Esophagus (tissue), 2 donors: ENCODE measurements around the gene CD69. TPM values are rescaled to one million over a fixed set of nuclear protein-coding genes. Genes with fewer than 3 reads are reported as not detected.

ENCODE experiments used
- H3K27ac ChIP-seq, 2 donors: one replicate each; pipeline ENCODE4 v1.5.1; 2013; ENCODE audit warnings: low read depth in 2 of 2, mild to moderate bottlenecking in 2 of 2, inconsistent platforms in 1 of 2, low read length in 1 of 2, moderate library complexity in 1 of 2
- H3K27me3 ChIP-seq, 2 donors: one replicate each; pipeline ENCODE4 v1.6.1; 2013; ENCODE audit warnings: low read length in 2 of 2, control low read depth in 1 of 2, mild to moderate bottlenecking in 1 of 2; ENCODE audit not compliant: insufficient read depth in 2 of 2, control insufficient read depth in 1 of 2
- H3K36me3 ChIP-seq, 2 donors: one replicate each; pipeline ENCODE4 v1.6.1; 2013; ENCODE audit warnings: low read length in 1 of 2; ENCODE audit not compliant: control insufficient read depth in 2 of 2, insufficient read depth in 2 of 2
- H3K4me1 ChIP-seq, 2 donors: one replicate each; pipeline ENCODE4 v1.6.1; 2013; ENCODE audit warnings: low read length in 1 of 2; ENCODE audit not compliant: control insufficient read depth in 2 of 2, insufficient read depth in 2 of 2
- H3K4me3 ChIP-seq, 2 donors: one replicate each; pipeline ENCODE4 v1.5.1; 2013; ENCODE audit warnings: low read length in 2 of 2, mild to moderate bottlenecking in 2 of 2, low read depth in 1 of 2, moderate library complexity in 1 of 2
- H3K9me3 ChIP-seq, 2 donors: one replicate each; pipeline ENCODE4 v1.6.1; 2013; ENCODE audit warnings: mild to moderate bottlenecking in 2 of 2, low read depth in 1 of 2, low read length in 1 of 2, moderate library complexity in 1 of 2; ENCODE audit not compliant: control insufficient read depth in 2 of 2, insufficient read depth in 1 of 2
- WGBS, 2 donors: extraction: QIAGEN DNeasy Blood & Tissue Kit; methylation state at CpG; one replicate each; pipeline ENCODE4 v1.1.7; 2013; 5-methylcytosine and 5-hydroxymethylcytosine counted together
- polyA plus RNA-seq, 2 donors: library from polyadenylated mRNA; stranded (reverse); fragments of 200-250 nt; gene quantifications; one replicate each; pipeline ENCODE4 v1.2.3, GENCODE V29; 2013
- donor health status: healthy with polysubstance abuse.
- donor health status: Bipolar disorder and iron deficiency.

The CD69 gene
- polyA plus RNA-seq, 2 donors, result 1.6 to 1.8 TPM

DNA sequence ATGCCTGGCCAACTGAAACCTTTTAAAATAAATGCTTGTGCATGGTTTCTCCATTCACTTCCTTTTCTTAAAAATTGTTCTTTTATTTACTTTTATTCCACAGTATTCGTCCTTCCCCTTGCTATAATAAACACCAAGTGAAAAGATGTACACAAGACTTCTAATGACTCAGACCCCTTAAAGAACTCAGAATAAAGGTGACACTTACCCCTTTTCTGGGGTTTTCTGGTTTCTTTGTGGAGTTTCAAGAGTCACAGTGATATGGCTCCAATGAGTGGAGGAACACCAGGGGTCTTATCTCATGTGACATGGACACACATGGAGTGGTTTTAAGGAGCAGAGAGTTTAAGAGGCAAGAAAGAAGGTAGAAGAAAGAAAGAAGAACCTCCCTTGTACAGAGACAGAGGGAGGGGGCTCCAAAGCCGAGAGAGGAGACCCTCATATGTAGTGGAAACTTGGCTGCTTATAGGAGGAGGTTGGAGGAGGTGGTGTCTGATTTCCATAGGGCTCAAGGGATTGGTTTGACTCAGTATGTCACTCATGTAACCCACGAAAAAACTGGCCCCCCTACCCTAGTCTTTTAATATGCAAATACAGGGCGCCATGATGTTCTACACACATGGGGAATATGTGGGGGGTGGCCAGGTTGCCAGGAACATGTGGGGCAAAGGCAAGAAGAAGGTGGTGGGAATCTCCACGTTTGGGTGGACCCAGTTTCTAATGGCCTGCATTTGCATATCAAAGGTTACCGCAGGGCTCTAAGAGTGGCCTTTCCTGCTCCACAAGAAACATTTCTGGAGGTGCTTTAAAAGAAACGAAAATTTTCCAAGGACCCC, 22.1 kb upstream of the CD69 start:
- H3K4me3 ChIP-seq, result no peak overlapping the region
- no peaks in the 10 kb centered on the region for H3K27me3 ChIP-seq
- H3K9me3 ChIP-seq, result no peaks in the 10 kb centered on the region
- no peak overlapping the region for H3K27ac ChIP-seq
- no peaks in the 10 kb centered on the region for H3K36me3 ChIP-seq
- WGBS, 2 donors, result 72 to 78% methylated on average over 7 of the region's 7 CpGs
- no peaks in the 10 kb centered on the region for H3K4me1 ChIP-seq

- no peaks in the 10 kb centered on the region for H3K36me3 ChIP-seq
- H3K27me3 ChIP-seq, result no peaks in the 10 kb centered on the region
- no peak overlapping the region for H3K27ac ChIP-seq
- H3K4me3 ChIP-seq, result no peak overlapping the region
- H3K9me3 ChIP-seq, result no peaks in the 10 kb centered on the region
- WGBS, 2 donors, result 84 to 86% methylated on average over 2 of the region's 2 CpGs
- H3K4me1 ChIP-seq, result no peaks in the 10 kb centered on the region
Observed at GRCh38 chr12:9781360-9781759, 20.7 kb upstream of the CD69 start.

GRCh38 chr12:9779209-9779608, 18.5 kb upstream of the CD69 start:
- H3K36me3 ChIP-seq, result no peaks in the 10 kb centered on the region
- H3K27me3 ChIP-seq, result no peaks in the 10 kb centered on the region
- no peak overlapping the region for H3K4me3 ChIP-seq
- WGBS, 2 donors, result 62 to 63% methylated on average over 4 of the region's 4 CpGs
- H3K4me1 ChIP-seq, result peaks cover 0 to 5% of the 10 kb centered on the region in 2 donors
- no peak overlapping the region for H3K27ac ChIP-seq
- H3K9me3 ChIP-seq, result no peaks in the 10 kb centered on the region

DNA sequence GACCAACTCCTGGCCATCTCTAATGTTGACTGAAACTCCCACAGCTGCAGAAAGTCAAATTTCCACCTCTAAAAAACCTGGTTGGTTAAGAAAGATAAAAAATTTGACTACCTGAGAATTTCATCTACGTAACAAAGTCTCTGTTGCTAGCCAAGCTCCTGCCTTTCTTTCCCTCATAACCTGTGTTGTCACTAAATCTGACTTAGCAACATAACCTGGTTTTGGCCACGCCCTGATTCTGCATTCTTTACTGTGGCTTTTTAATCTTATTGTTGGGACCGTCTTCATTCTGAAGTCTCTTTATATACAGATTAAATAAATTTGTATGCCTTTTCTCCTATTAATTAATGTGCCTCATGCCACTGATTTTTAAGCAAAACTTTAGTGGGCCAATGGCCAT, 16.1 kb upstream of the CD69 start:
- Histone ChIP-seq H3K4me1 (peaks cover 0 to 5% of the 10 kb centered on the region in 2 donors), H3K27me3 (no peaks in the 10 kb centered on the region), H3K4me3 (no peak overlapping the region), H3K9me3 (no peaks in the 10 kb centered on the region), H3K36me3 (no peaks in the 10 kb centered on the region), H3K27ac (no peak overlapping the region)
- 65 to 68% methylated on average over 3 of the region's 3 CpGs for WGBS, 2 donors

DNA sequence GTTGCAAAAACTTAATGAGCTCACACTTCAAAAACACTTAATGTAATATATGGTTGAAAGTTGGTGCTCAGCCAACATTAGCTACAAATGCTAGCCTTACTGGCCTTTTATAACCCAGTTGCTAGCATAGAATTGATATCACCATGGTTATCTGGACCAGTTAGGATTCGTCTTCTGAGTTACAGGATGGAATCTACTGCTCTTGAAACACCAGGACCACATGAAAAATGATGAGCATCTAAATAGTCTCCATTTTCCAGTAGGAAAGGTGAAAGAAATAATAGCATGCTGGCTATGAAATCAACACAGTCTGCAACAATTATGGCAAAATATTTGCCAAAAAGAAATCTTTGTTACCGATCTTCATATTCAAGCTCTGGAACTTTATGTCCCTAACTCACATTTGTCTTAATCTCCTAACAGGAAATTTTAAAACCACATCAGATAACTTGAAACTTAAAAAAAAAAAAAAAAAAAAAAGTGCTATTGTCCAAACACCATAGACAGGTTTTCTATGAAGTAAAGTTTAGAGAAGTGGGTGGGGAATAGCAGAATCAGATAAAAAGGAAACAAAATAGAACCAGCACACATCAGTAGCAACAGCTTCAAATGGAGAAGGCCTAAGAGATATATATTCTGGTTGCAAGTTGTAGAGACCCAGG, 12.6 kb upstream of the CD69 start:
- H3K4me3 ChIP-seq, result no peak overlapping the region
- H3K4me1 ChIP-seq, result peaks cover 0 to 5% of the 10 kb centered on the region in 2 donors
- H3K27me3 ChIP-seq, result no peaks in the 10 kb centered on the region
- H3K9me3 ChIP-seq, result no peaks in the 10 kb centered on the region
- no peak overlapping the region for H3K27ac ChIP-seq
- no peaks in the 10 kb centered on the region for H3K36me3 ChIP-seq
- WGBS, 2 donors, result 74 to 78% methylated on average over 2 of the region's 2 CpGs

DNA sequence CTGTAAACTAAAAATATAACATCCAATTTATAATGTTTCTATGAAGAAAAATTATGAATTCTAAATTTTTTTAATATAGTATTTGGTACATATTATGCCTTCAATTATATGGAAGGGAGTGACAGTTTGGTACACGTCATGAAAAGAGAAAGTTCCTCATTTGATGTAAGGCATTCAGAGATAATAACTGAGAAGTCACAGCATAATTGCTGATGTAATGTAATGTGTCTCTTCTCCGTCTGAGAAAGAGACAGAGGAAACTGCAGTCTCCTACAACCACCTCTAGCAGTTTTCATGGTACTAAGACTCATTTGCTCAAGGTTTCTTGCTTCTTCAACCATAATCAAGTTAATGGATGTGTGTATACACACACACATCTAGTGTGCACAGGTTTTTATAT, 2.3 kb upstream of the CD69 start:
- 71 to 72% methylated on average over 2 of the region's 2 CpGs for WGBS, 2 donors
- Histone ChIP-seq H3K27me3 (no peaks in the 10 kb centered on the region), H3K36me3 (no peaks in the 10 kb centered on the region), H3K27ac (no peak overlapping the region), H3K4me1 (no peaks in the 10 kb centered on the region), H3K4me3 (no peak overlapping the region), H3K9me3 (no peaks in the 10 kb centered on the region)

GRCh38 chr12:9762369-9762768, 1.7 kb upstream of the CD69 start:
- Histone ChIP-seq H3K9me3 (no peaks in the 10 kb centered on the region), H3K36me3 (no peaks in the 10 kb centered on the region), H3K27ac (no peak overlapping the region), H3K4me3 (no peak overlapping the region), H3K4me1 (no peaks in the 10 kb centered on the region), H3K27me3 (no peaks in the 10 kb centered on the region)
- WGBS, 2 donors, result 95 to 97% methylated on average over 5 of the region's 5 CpGs

GRCh38 chr12:9761419-9761781, 699 bp upstream of the CD69 start:
- no peaks in the 10 kb centered on the region for H3K4me1 ChIP-seq
- peak overlapping the region in 1 of 2 donors; percentile 51 for H3K27ac ChIP-seq
- 58 to 68% methylated on average over 4 of the region's 4 CpGs for WGBS, 2 donors
- no peaks in the 10 kb centered on the region for H3K27me3 ChIP-seq
- no peaks in the 10 kb centered on the region for H3K36me3 ChIP-seq
- H3K4me3 ChIP-seq, result no peak overlapping the region
- no peaks in the 10 kb centered on the region for H3K9me3 ChIP-seq

DNA sequence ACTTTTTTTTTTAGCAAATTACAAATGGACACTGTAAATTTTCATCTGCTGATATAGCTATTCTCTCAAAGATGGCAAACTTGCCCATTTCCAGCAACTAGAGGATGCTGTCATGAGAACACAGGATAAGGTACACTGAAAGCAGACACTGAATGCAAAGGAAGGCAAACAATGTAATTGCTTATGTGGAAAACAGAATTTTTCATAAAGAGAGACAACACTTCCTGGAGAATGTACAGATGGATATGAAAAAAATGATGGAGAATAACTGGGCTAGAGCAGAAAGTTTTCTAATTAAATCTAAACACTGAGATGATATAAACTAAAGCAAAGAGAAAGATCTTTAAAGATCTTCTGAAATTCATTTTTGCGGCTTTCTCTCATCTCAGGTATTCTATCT, 581 bp downstream of the CD69 start:
- no peaks in the 10 kb centered on the region for H3K27me3 ChIP-seq
- H3K9me3 ChIP-seq, result no peaks in the 10 kb centered on the region
- no peaks in the 10 kb centered on the region for H3K4me1 ChIP-seq
- peak overlapping the region in 1 of 2 donors; percentile 28 for H3K4me3 ChIP-seq
- no peak overlapping the region for H3K27ac ChIP-seq
- WGBS, 2 donors, result 74 to 76% methylated on average over 1 of the region's 1 CpG
- no peaks in the 10 kb centered on the region for H3K36me3 ChIP-seq

- Histone ChIP-seq H3K4me1 (no peaks in the 10 kb centered on the region), H3K4me3 (no peak overlapping the region), H3K9me3 (no peaks in the 10 kb centered on the region), H3K36me3 (no peaks in the 10 kb centered on the region), H3K27ac (no peak overlapping the region), H3K27me3 (no peaks in the 10 kb centered on the region)
- WGBS, 2 donors, result 70 to 86% methylated on average over 1 of the region's 1 CpG
Observed at GRCh38 chr12:9759694-9760093, 1.0 kb downstream of the CD69 start.
